ENCODE data around the gene SEPTIN10.
"Not testable (repeated sequence)": the region's sequence is repeated elsewhere in the genome, so short reads cannot be mapped to it uniquely, and the experiment has no call there.

SEPTIN10 gene

DNA sequence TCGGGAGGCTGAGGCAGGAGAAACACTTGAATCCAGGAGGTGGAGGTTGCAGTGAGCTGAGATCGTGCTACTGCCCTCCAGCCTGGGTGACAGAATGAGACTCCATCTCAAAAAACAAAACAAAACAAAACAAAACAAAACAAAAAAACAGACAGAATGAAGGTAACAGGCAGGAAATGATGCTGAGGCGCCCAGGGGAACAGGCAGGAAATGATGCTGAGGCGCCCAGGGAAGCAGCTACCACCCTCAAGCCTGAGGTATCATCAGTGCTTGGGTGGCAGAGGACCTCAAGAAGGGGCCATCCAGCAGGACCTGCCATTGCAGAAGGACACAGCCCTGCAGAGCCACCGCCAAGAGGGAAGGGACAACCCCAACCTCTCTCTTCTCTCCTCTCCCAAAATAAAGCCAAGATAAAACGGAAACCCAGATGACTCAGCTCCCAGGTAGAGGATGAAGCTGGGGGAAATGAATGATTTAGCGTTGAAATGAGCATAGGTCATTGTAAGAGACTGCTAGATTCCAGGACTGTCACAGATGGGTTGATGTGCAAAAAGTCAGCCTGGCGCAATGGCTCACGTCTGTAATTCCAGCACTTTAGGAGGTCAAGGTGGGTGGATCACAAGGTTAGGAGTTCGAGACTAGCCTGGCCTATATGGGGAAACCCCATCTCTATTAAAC is 19.7 kb upstream of the SEPTIN10 start:
- no peak for DNase-seq

DNA sequence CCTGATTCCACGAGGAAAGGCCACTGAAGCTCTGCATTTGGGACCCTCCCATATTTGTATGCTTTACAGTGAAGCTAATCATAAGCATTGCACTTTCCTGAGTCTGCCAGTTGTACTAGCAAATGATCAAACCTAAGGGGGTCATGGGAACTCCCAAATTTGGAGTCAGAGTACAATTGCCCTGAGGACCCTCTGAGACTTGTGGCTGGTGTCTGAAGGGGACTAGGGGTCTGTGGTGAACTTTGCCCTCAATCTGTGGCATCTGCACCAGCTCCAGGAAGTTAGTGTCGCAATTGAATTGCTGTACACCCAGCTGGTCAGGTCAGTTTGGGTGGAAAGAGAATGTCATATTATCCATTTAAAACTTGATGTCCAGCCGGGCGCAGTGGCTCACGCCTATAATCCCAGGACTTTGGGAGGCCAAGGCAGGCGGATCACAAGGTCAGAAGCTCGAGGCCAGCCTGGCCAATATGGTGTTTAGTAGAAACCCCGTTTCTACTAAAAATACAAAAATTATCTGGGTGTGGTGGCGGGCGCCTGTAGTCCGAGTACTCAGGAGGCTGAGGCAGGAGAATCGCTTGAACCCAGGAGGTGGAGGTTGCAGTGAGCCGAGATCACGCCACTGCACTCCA is 18.5 kb upstream of the SEPTIN10 start:
- no peak for DNase-seq

DNA sequence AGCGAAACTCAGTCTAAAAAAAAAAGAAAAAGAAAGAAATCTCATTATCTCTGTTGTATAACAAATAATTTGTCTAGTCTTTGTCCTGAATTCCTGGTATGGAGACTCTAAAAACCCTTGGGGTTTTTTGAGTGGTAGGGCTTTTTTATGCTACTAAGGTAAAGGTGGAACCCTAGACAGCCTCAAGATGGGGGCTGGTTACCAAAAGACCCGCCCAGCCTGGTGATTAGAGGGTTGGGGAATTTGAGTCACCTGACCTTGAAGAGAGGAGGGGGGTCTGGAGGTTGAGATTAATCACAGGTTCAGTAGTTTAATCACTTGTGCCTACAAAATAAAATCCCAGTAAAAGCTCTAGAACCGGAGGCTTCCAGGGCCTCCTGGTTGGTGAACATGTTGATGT is 18.0 kb upstream of the SEPTIN10 start:
- no peak for DNase-seq

DNA sequence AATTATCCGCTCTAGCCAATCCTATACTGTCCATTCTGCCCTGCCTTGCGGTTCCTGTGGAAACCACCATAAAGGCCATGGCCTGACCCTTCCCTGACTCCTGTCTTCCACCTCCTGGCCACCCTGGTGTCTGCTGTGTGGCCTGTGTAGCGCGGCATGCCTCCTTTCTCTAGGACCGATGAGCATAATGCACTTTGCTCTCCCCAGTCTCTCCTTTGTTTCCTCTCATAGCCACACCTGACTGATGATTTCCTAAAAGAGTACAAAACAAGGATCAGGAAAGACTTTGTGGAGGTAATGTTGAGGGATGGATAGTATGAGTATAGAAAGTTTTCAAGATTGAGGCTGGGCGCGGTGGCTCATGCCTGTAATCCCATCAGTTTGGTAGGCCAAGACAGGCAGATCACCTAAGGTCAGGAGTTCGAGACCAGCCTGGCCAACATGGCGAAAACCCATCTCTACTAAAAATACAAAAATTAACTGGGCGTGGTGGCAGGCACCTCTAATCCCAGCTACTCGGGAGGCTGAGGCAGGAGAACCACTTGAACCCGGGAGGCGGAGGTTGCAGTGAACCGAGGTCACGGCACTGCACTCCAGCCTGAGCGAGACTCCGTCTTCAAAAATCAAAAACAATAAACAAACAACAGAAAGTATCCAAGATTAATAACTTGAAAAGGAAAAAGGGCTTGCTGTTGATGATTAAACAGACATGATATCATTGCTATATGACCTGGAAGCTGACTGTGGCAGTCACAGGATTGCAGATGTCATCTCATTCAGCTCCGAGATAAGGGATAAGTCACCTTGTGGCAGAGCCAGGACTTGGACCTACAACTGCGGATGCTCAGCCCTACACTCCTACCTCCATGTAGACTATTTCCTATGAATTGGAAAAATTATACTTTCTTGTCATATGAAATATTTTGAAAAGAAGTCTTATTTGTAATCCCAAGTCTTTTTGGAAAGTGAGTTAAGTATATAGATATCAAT is 17.0 kb upstream of the SEPTIN10 start:
- no peak for DNase-seq

DNA sequence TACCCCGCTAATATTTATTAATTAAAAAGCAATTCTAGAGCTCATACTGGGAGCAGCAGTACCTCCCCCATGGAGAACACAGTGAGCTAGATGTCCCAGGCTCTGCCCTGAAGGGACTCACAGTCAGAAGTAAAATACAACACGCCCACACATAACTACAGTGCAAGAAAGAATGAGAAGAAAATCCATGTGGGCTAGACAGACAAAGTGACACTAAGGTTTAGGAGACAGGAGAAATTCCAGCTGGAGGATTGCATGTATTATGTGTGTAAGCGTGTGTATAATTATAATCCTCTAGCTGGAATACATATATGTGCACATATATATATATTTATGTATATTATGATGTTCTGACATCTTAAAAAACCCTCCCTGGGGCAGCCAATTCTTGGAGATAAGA is 16.1 kb upstream of the SEPTIN10 start:
- no peak for DNase-seq

DNA sequence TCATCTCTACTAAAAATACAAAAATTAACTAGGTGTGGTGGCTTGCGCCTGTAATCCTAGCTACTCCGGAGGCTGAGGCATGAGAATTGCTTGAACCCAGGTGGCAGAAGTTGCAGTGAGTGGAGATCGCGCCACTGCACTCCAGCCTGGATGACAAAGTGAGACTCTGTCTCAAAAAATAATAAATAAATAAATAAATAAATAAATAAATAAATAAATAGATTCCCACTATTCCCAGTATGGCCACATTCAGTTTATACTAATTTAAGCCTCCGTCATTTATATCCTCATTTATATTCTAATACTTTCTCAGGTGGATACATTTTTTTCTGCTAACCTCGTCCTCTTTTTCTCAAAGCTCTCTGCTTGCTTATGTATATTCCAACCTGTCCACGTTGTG is 14.6 kb upstream of the SEPTIN10 start:
- not testable (repeated sequence) for DNase-seq

DNA sequence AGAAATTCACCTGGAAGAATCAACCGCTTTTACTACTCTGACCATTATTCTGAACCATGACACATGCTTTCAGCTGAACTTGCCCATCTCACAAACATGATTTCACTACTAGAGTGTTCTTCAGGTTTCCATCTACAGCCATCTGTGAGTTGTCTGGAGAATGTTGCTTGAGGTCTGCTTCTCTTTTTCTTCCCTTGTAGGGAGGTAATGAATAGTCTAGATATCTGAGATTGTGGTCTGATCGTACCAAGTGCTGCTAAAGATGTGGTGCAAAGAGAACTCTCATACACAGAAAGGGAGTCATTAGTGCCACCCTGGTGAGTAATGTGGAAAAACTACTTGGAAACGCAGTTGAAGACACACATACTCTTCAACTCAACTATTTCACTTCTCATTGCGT is 10.6 kb upstream of the SEPTIN10 start:
- DNase-seq, result no peak

DNA sequence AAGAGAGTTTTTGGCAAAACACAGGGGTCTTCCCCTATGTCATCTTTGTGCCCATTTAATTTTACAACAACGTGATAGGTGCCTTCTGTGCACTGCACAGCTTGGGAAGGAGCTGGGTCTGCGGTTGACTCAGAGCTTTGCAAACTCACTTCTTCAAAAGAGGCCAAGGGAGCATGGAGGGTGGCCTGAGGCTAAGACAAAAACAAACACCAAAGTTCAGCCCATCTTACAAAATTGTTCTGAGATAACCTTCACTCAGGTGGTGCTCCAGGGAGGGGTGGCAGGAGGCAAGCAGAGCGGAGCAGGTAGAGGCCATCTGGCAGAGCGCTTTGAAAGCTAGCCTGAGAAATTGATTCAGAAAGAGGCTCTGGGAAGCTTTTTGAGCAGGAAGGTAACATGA is 10.2 kb upstream of the SEPTIN10 start:
- no peak for DNase-seq

DNA sequence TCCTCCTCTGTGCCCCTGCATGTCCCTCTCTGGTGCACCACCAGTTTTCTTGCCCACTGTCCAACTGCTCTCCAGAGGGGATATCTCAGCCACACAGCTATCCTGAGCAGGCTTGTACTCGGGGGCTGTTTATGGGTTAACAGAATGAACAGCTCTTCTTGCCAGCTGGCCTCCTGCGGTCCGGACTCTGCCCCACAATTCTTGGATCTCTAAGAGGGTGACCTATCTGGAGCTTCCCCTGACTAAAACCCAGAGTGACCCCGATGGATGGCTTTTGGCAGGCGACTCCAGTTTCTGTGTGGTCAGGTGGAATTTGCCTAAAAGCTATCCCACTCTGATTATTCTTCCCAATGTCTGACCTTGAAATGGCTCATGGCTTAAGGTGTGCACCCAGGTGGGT is 9.5 kb upstream of the SEPTIN10 start:
- no peak for DNase-seq

DNA sequence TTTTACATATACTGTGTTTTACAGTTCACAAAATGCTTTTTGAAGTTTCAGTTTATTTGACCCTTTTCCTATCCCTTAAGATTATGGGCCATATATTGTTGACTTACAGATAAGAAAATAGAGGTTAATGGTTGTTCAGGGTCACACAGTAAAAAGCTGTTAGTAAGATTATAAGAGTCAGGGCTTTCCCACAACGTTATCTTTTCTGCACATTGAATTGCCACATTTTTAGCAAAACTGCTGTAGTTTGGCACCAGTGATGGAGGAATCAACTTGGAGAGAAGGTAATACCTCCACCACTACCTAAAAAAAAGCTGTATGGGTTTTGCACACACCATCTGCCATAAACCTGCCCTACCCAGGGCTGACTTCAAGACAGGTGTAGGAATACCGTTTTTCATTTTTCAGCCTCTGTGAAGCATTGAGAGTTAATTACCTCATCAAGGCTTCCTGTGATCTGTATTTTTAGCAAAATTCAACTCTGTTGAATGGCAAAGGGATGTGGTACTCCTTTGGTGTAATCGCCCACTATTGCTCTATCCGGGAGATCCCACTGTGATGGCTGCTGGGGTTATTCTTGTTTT is 5.4 kb upstream of the SEPTIN10 start:
- no peak for DNase-seq

DNA sequence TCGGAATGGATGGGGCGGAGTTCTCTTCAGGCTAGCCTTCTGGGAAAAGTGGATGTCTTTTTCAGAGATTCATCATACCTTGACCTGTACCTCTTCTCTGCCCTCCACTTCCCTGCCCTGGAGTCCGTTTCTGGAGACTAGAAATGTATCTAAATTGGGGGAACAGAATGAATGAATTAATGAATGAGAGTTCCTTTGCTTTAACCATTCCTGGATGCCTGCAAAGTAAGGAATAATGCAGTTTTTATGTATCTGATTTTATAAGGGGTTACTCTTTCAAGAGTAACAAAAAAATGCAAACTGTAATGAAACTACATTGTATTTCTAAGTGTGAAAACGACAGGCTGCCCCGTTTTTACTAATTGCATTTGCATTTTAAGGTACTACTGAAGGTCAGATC is 2.4 kb upstream of the SEPTIN10 start:
- DNase-seq, result no peak

DNA sequence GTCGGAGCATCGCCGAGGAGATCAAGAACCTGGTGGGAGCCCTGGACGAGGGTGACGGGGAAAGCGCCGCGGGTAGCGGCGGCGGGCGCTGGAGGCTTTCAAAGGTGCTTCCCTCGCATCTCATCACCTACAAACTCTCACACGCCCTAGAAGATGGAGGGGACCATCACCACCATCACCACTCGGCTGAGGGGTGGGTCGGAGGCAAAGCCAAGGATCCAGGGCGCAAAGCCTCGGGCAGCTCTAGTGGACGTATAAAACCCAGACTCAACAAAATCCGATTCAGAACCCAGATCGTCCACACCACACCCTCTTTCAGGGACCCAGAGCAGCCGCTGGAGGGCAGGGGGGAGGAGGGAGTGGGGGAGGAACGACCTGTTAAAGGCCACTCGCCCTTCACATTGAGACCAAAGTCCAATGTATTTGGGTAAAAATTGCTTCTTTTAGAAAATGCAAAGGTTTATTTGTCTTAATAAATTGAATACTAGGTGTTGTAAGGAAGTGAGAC is 1.9 kb upstream of the SEPTIN10 start:
- no peak for DNase-seq

DNA sequence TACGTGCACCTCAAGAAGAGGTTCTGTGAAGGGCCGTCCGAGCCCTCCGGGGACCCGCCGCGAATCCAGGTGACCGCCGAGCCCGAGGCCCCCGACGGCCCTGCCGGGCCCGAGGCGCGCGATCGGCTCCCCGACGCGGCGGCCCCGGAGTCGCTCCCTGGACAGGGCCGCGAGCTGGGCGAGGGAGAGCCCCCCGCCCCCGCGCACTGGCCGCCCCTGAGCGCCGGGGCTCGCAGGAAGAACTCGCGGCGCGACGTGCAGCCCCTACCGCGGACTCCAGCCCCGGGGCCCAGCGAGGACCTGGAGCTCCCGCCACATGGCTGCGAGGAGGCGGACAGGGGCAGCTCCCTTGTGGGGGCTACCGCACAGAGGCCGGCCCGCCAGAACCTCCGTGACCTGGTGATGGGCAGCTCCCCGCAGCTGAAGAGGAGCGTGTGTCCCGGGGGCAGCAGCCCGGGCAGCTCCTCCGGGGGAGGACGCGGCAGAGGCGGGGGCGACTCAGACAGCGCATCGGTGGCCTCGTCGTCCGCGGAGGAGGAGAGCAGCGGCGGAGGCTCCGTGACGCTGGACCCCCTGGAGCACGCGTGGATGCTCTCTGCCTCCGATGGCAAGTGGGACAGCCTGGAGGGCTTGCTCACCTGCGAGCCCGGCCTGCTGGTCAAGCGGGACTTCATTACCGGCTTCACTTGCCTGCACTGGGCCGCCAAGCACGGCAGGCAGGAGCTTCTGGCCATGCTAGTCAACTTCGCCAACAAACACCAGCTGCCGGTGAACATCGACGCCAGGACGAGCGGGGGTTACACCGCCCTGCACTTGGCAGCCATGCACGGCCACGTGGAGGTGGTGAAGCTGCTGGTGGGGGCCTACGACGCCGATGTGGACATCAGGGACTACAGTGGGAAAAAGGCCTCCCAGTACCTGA is 1.2 kb upstream of the SEPTIN10 start:
- DNase-seq, result no peak

DNA sequence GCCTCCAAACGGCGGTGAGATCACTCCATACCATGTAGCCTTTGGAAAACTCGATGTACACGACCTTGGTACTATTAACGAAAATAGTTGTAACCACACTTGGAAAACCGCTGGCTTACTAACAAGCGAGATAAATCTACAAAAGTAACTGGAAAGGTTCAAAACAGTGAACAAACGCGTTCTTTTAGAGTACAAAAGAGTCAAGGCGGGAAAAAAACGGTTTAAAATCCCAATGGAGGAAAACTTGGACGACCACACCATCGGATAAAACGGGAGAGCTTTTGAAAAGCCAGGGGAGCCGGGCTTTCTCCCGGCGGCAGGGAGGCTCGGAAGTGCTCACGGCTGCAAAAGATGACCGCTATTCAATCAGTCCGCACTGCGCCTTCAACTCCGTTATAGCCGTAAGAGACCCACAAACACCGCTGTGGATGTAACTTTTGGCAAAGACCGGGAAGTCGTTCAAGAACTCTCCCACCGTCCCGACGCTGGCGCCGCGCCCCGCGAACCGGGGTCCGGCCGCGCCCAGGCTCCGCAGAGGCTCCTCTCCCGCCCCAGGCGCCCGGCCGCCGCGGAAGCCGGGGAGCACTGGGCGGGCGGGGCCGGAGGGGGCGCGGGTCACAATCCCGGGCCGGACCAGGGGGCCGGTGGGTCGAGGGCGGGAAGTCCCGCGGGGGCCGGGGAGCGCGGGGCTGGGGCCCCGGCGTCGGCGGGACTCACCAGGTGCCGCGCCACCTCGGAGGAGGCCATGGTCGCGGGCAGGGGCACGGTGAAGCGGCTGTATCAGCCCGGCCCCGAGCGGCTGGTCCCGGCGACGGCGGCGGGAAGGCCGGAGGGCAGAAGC is 465 bp downstream of the SEPTIN10 start:
- DNase-seq, result no peak

DNA sequence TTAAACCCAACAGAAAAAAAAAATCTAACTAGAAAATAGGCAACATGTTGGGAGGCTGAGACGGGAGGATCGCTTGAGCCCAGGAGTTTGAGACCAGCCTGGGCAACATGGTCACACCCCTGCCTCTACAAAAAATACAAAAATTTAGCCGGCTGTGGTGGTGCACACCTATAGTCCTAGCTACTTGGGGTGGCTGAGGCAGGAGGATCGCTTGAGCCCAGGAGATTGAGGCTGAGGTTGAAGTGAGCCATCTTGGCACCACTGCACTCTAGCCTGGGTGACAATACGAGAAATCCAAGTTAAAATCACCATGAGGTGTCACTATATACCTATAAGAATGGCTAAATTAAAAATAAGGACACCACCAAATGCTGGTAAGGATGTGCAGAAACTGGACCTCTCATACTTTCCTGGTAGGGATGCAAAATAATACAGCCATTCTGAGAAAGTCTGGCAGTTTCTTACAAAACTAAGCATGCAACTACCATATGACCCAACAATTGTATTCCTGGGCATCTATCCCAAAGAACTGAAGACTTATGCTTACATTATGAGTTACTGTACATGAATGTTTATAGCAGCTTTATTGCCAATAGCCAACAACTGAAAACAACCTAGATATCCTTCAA is 2.2 kb downstream of the SEPTIN10 start:
- DNase-seq, result no peak

DNA sequence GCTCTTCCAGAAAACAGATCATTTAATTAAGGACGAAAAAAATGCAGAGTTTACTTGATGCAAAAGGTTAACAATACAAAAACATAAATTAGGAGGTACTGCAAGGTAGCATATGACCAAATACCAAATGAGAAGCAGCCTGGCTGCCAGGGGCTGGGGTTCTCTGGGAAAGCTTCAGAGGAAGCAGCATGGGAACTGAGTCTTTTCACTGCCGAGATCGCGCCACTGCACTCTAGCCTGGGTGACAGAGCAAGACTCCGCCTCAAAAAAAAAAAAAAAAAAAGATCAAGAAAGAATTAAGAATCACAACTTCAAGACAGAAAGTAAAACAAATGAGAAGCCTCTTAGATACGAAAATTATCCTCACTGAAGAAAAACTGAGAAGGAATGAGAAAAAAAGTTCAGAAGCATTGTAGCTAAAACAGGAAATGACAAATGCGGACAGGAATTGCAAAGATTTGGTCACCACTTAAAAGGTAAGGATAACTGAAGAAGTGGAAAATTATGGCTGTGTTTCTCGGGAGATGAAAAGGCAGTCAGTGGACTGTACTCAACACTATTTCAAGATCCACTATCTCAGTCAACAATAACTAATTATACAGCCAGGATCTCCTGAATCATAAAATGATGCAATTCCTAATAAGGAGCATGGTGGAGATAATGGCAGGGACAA is 4.3 kb downstream of the SEPTIN10 start:
- no peak for DNase-seq

DNA sequence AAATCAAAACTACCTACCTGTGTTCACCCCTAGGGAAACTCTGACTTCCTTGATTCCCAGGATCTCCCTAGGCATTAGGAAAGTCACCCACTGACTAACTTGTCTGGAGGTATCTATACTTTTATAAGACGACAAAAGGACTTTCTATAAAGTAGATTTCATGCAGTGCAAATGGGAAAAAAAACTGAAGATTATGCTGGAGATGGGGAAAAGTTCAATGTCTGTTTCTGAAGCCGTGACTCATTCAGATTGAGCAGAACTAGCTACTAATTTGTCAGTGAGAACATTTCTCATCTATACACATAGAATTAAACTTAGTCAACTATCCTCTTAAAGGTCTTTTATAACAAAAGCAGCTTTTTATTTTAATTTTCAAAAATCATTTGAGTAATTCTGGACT is 6.0 kb downstream of the SEPTIN10 start:
- no peak for DNase-seq

DNA sequence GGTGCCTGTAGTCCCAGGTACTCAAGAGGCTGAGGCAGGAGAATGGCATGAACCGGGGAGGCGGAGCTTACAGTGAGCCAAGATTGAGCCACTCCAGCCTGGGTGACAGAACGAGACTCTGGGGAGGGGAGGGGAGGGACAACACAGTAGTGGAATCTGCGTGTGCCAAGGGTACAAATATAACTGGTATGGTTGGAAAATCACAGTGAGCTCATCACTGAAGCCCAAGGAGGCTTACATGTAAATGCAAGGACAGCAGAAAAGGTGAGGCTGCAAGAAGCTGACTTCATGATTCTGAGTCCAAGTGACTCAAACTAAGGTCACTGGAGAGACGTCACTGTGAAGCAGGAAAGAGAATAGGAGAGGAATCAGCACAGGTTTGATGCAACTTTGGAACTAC is 9.2 kb downstream of the SEPTIN10 start:
- DNase-seq, result no peak

DNA sequence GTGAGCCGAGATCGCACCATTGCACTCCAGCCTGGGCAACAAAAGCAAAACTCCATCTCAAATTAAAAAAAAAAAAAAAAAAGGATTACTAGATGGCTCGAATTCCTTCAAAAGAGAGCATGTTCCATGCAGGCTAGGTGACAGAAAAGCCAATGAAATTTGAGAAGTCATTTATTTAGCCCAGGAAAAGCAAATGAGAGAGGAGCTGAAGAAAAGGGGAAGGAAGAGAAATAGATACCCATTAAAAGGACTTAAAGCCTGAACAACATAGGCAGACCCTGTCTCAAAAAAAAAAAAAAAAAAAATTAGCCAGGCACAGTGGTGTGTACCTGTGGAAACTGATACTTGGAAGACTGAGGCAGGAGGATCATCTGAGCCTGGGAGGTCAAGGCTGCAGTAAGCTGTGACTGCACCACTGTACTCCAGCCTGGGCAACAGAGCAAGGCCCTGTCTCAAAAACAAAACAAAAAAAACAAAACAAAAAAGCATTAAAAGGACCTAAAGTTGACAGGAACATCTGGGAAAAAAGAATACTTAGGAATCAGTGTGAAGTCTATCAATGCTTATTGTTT is 11.1 kb downstream of the SEPTIN10 start:
- DNase-seq, result no peak

DNA sequence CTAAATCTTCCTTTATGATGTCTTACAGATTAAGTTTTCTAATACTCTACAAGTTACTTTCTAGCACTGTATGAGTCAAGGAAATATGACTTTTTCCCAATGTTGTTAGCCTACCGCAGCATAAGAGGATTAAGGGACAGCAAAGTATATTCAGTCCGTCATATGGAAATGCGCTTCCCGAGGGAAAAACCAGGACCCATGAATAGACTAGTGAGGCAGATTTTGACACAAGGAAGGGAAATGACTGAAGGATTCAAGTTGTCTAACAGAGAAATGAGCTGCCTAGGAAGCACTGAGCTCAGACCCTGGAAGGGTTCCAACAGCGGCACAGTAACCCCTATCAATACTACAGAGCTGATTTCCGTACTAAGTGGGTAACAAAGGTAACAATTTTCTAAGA is 12.0 kb downstream of the SEPTIN10 start:
- DNase-seq, result no peak
